Osteocyte (in vitro differentiated cells): Measurements from ENCODE around the gene TMEM41B. TPM values are rescaled to one million over a fixed set of nuclear protein-coding genes. Genes with fewer than 3 reads are reported as not detected.
"Not testable (repeated sequence)": the region's sequence is repeated elsewhere in the genome, so short reads cannot be mapped to it uniquely, and the experiment has no call there.

Experiments used
- DNase-seq: peaks from one replicate; pipeline ENCODE4 v3.0.0; 2021; ENCODE audit warnings: mixed read lengths; ENCODE audit not compliant: unreplicated experiment; ENCODE audit errors: extremely low spot score
- H3K27ac Mint-ChIP-seq: one replicate; pipeline ENCODE4 v1.8.0; 2021; ENCODE audit warnings: mild to moderate bottlenecking, mixed read lengths; ENCODE audit not compliant: unreplicated experiment
- H3K27me3 Mint-ChIP-seq: one replicate; pipeline ENCODE4 v1.8.0; 2021; ENCODE audit warnings: mixed read lengths; ENCODE audit not compliant: unreplicated experiment
- H3K36me3 Mint-ChIP-seq: one replicate; pipeline ENCODE4 v1.8.0; 2021; ENCODE audit warnings: mixed read lengths; ENCODE audit not compliant: unreplicated experiment
- H3K4me1 Mint-ChIP-seq: one replicate; pipeline ENCODE4 v1.8.0; 2021; ENCODE audit warnings: mixed read lengths; ENCODE audit not compliant: unreplicated experiment
- H3K4me3 Mint-ChIP-seq: one replicate; pipeline ENCODE4 v1.8.0; 2021; ENCODE audit warnings: mild to moderate bottlenecking, moderate library complexity, mixed read lengths; ENCODE audit not compliant: unreplicated experiment
- H3K9me3 Mint-ChIP-seq: one replicate; pipeline ENCODE4 v1.8.0; 2021; ENCODE audit warnings: mixed read lengths; ENCODE audit not compliant: unreplicated experiment
- CTCF ChIP-seq: fragments of 200-600 bp; sonication (generic); IDR thresholded peaks from 2 replicates; pipeline ENCODE4 v1.5.0; 2021; ENCODE audit warnings: antibody characterized with exemption, mild to moderate bottlenecking, moderate library complexity
- total RNA-seq: library from RNA; stranded (reverse); gene quantifications from 2 replicates; pipeline ENCODE4 v1.2.1, GENCODE V29; 2021

The TMEM41B gene
- total RNA-seq, 1 donor from 2014 or later, result 32.3 TPM

GRCh38 chr11:9259981-9260837, 54.2 kb downstream of the TMEM41B start:
- TF ChIP-seq CTCF, result peak; percentile 30
- no peaks in the 10 kb centered on the region for H3K36me3 Mint-ChIP-seq
- H3K27ac Mint-ChIP-seq, result peak overlapping the region; percentile 38
- H3K9me3 Mint-ChIP-seq, result no peaks in the 10 kb centered on the region
- peaks cover 43% of the 10 kb centered on the region for H3K4me1 Mint-ChIP-seq
- H3K4me3 Mint-ChIP-seq, result peak overlapping the region; percentile 1
- DNase-seq, result no peak
- no peaks in the 10 kb centered on the region for H3K27me3 Mint-ChIP-seq

GRCh38 chr11:9258279-9258678, 56.1 kb downstream of the TMEM41B start:
- not testable (repeated sequence) for H3K36me3 Mint-ChIP-seq, H3K27me3 Mint-ChIP-seq, H3K9me3 Mint-ChIP-seq, DNase-seq, H3K27ac Mint-ChIP-seq, H3K4me3 Mint-ChIP-seq
- H3K4me1 Mint-ChIP-seq, result peaks cover 35% of the 10 kb centered on the region

- Mint-ChIP-seq H3K4me1 (peaks cover 26% of the 10 kb centered on the region), H3K27ac (no peak overlapping the region), H3K36me3 (peaks cover 3% of the 10 kb centered on the region), H3K4me3 (no peak overlapping the region), H3K27me3 (no peaks in the 10 kb centered on the region), H3K9me3 (no peaks in the 10 kb centered on the region)
- DNase-seq, result no peak
- no peak for TF ChIP-seq CTCF
These were observed 60.0 kb downstream of the TMEM41B start for GRCh38 chr11:9254416-9254815.

- no peak for TF ChIP-seq CTCF
- Mint-ChIP-seq H3K36me3 (peaks cover 3% of the 10 kb centered on the region), H3K27ac (peak overlapping the region; percentile 27), H3K27me3 (no peaks in the 10 kb centered on the region), H3K4me1 (peaks cover 26% of the 10 kb centered on the region), H3K4me3 (no peak overlapping the region), H3K9me3 (no peaks in the 10 kb centered on the region)
- no peak for DNase-seq
These were observed 61.3 kb downstream of the TMEM41B start for GRCh38 chr11:9253086-9253485.

- Mint-ChIP-seq H3K4me1 (peaks cover 24% of the 10 kb centered on the region), H3K27ac (peak overlapping the region; percentile 48), H3K9me3 (no peaks in the 10 kb centered on the region), H3K36me3 (peaks cover 3% of the 10 kb centered on the region), H3K27me3 (no peaks in the 10 kb centered on the region), H3K4me3 (no peak overlapping the region)
- DNase-seq, result no peak
- TF ChIP-seq CTCF, result no peak
These were observed 63.1 kb downstream of the TMEM41B start for GRCh38 chr11:9251311-9251710.
